ENCODE results near the gene ATP10D. TPM values are rescaled to one million over a fixed set of nuclear protein-coding genes. Genes with fewer than 3 reads are reported as not detected.

Gene ATP10D
- total and polyA plus RNA-seq, 9 of the 15 experiments (the other 6 are each of a cell fraction or from before 2014, with no cell fraction given), result 0.10 to 0.36 (median 0.19) TPM; not detected in 1

DNA sequence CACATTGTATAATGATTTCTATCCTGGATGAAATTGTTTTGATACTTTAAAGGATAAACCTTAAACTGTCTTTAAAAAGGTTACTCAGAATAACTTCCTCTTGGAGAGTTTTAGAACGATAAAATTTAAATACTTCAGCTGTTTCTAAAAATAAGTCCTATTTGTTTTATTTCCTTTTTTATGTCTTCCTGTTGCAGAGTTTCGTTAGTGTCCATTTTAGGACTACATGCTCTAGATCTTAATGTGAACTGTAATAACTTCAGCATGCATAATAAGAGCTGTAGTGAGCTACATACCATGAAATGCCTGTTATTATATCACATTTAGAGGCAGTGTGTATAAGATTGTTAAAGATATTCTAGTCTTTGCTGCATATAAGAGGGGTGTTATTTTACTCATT is 14.6 kb downstream of the ATP10D start (continued):
- TF ChIP-seq, protein P1, sequence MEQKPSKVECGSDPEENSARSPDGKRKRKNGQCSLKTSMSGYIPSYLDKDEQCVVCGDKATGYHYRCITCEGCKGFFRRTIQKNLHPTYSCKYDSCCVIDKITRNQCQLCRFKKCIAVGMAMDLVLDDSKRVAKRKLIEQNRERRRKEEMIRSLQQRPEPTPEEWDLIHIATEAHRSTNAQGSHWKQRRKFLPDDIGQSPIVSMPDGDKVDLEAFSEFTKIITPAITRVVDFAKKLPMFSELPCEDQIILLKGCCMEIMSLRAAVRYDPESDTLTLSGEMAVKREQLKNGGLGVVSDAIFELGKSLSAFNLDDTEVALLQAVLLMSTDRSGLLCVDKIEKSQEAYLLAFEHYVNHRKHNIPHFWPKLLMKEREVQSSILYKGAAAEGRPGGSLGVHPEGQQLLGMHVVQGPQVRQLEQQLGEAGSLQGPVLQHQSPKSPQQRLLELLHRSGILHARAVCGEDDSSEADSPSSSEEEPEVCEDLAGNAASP (IDR thresholded peaks at IDR 0.05), result no peak
- TF ChIP-seq GABPB1 (CRISPR knock-in tag; IDR thresholded peaks at IDR 0.05), result no peak
- TF ChIP-seq NCOR1 (IDR thresholded peaks at IDR 0.05), result no peak
- TF ChIP-seq, protein P2, sequence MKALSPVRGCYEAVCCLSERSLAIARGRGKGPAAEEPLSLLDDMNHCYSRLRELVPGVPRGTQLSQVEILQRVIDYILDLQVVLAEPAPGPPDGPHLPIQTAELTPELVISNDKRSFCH (CRISPR knock-in tag; IDR thresholded peaks at IDR 0.05), result no peak
- TF ChIP-seq, protein P2 (tag; IDR thresholded peaks at IDR 0.05), result no peak
- no peak for TF ChIP-seq ZNF146 (CRISPR knock-in tag; IDR thresholded peaks at IDR 0.05; ENCODE audit: unreplicated experiment)
- TF ChIP-seq SIN3B (IDR thresholded peaks at IDR 0.05; ENCODE audit: low read depth), result no peak

DNA sequence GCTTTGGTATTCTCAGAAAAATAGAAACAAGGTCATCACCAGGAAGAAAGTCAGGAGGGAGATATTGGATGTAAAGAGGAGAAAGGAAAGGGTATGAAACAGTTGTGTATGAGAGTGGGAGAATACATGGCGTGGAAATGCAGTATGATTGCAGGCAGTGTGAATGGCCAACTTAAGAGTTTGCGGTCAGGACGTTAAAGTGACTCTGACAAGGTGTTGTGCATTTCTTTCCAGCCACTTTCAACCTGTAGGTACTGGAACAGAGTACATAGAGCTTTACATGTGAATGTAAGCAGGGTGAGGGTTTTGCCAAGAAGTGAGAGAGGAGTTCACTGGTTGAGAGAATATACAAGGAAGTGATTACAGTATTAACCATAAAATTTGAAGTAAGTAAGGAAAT is 15.7 kb downstream of the ATP10D start:
- Histone ChIP-seq H3K27me3 (ENCODE audit: control insufficient read depth in 2 of 2, insufficient read depth in 2 of 2, low read length in 2 of 2) (no peaks in the 10 kb centered on the region), H3K4me1 (replicated peaks in 1 of 2; ENCODE audit: control insufficient read depth in 2 of 2, insufficient read depth in 2 of 2, low read length in 2 of 2) (no peaks in the 10 kb centered on the region), H2AFZ (ENCODE audit: low read depth, low read length) (no peak overlapping the region), H3K9me3 (replicated peaks; ENCODE audit: control insufficient read depth, insufficient read depth, low read depth, low read length) (no peaks in the 10 kb centered on the region), H3K9ac (ENCODE audit: insufficient read depth in 1 of 2, low read depth in 2 of 2, low read length in 2 of 2) (no peak overlapping the region), H4K20me1 (replicated peaks; ENCODE audit: control insufficient read depth, insufficient read depth, low read length) (no peaks in the 10 kb centered on the region), H3K36me3 (ENCODE audit: control insufficient read depth, insufficient read depth, low read length) (no peaks in the 10 kb centered on the region), H3K9me1 (ENCODE audit: control insufficient read depth, insufficient read depth, low read length) (no peaks in the 10 kb centered on the region), H3K79me2 (ENCODE audit: control insufficient read depth, insufficient read depth, low read length) (no peaks in the 10 kb centered on the region), H3K4me3 (no peak overlapping the region), H3K27ac (ENCODE audit: extremely low read depth, low read depth, low read length) (no peak overlapping the region), H3K4me2 (ENCODE audit: insufficient read depth, low read length) (no peak overlapping the region)
- intact Hi-C loops (cut with micrococcal nuclease), result no loop called here
- POLR2A ChIA-PET, result no interaction called here
- BruUV-seq (replicated peaks), result no TSS peak
- CTCF ChIA-PET (ENCODE audit: low intra/inter-chr PET ratio), result no interaction called here
- WGBS (ENCODE audit: insufficient coverage, low coverage, missing lambda C conversion rate), result 0% methylated on average over 3 of the region's 3 CpGs
- FAIRE-seq (no peak), ATAC-seq (no peak), DNase-seq (ENCODE audit: extremely low read depth in 1 of 4, low spot score in 3 of 4) (no peak)
- in situ Hi-C loops (cut with MboI), result no loop called here
- TF ChIP-seq TEAD4 (IDR thresholded peaks at IDR 0.05; ENCODE audit: low read length) (no peak), TEAD4 (CRISPR knock-in tag; IDR thresholded peaks at IDR 0.05; ENCODE audit: borderline replicate concordance) (no peak), ZNF175 (CRISPR knock-in tag; IDR thresholded peaks at IDR 0.05; ENCODE audit: low read depth) (no peak), CHD4 (IDR thresholded peaks at IDR 0.05; ENCODE audit: insufficient read depth, insufficient replicate concordance, low read depth, low read length, poor library complexity, severe bottlenecking) (no peak), KHSRP (IDR thresholded peaks at IDR 0.05) (no peak), RBFOX2 (IDR thresholded peaks at IDR 0.05; ENCODE audit: low read depth, low read length) (no peak), ZFP30 (CRISPR knock-in tag; IDR thresholded peaks at IDR 0.05; ENCODE audit: borderline replicate concordance) (no peak), CREM (IDR thresholded peaks at IDR 0.05; ENCODE audit: low read depth) (no peak), ZNF695 (CRISPR knock-in tag; IDR thresholded peaks at IDR 0.05) (no peak), PTTG1 (tag; IDR thresholded peaks at IDR 0.05; ENCODE audit: low read depth) (no peak), HNRNPL (IDR thresholded peaks at IDR 0.05; ENCODE audit: low read depth, low read length) (no peak)
- TF ChIP-seq, protein P3, sequence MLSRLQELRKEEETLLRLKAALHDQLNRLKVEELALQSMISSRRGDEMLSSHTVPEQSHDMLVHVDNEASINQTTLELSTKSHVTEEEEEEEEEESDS (CRISPR knock-in tag; IDR thresholded peaks at IDR 0.05), result no peak
- TF ChIP-seq, protein P4, sequence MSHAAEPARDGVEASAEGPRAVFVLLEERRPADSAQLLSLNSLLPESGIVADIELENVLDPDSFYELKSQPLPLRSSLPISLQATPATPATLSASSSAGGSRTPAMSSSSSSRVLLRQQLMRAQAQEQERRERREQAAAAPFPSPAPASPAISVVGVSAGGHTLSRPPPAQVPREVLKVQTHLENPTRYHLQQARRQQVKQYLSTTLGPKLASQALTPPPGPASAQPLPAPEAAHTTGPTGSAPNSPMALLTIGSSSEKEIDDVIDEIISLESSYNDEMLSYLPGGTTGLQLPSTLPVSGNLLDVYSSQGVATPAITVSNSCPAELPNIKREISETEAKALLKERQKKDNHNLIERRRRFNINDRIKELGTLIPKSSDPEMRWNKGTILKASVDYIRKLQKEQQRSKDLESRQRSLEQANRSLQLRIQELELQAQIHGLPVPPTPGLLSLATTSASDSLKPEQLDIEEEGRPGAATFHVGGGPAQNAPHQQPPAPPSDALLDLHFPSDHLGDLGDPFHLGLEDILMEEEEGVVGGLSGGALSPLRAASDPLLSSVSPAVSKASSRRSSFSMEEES (CRISPR knock-in tag; IDR thresholded peaks at IDR 0.05), result no peak
